H1 (cell line): Measurements from ENCODE around the gene CRB2. TPM values are rescaled to one million over a fixed set of nuclear protein-coding genes. Genes with fewer than 3 reads are reported as not detected.

Experiments used
- CTCF ChIA-PET: fragments of 300-600 bp; sonication (Branson Sonifier 250); formaldehyde crosslinking; loops from one replicate; lab custom pipeline; 2021; ENCODE audit not compliant: partially characterized antibody; lab: Charles Lee
- POLR2A ChIA-PET: fragments of 300-600 bp; sonication (Branson Sonifier 250); formaldehyde crosslinking; loops from one replicate; lab custom pipeline; 2021; ENCODE audit warnings: inconsistent platforms; ENCODE audit not compliant: partially characterized antibody; lab: Charles Lee
- DNase-seq, 2 experiments: peaks; one replicate each; pipeline versions ENCODE4 v3.0.0 to v3.0.0-alpha.2; 2010 to 2022; ENCODE audit warnings: low spot score in 2 of 2, low read depth in 1 of 2, mixed read lengths in 1 of 2
- FAIRE-seq: peaks from 2 replicates; lab custom pipeline; 2011; peaks lifted over from hg19 to GRCh38; lab: Jason Lieb, UNC
- H2AFZ ChIP-seq: 2 replicates; pipeline ENCODE4 v1.8.1; 2012; ENCODE audit warnings: low read length, inconsistent platforms
- H2AK5ac ChIP-seq: 2 replicates; pipeline ENCODE4 v1.6.1; 2013; ENCODE audit warnings: low read depth, low read length
- H2BK120ac ChIP-seq: replicated peaks from 2 replicates; pipeline ENCODE3; 2013; ENCODE audit warnings: low read depth, low read length, inconsistent platforms
- H2BK12ac ChIP-seq: 2 replicates; pipeline ENCODE4 v1.6.1; 2013; ENCODE audit warnings: low read depth, low read length
- H2BK15ac ChIP-seq: 2 replicates; pipeline ENCODE4 v1.6.1; 2013; ENCODE audit warnings: low read length
- H2BK20ac ChIP-seq: 2 replicates; pipeline ENCODE4 v1.6.1; 2013; ENCODE audit warnings: low read length
- H2BK5ac ChIP-seq: 2 replicates; pipeline ENCODE4 v1.6.1; 2013; ENCODE audit warnings: low read depth, low read length
- H3K14ac ChIP-seq: 2 replicates; pipeline ENCODE4 v1.6.1; 2013; ENCODE audit warnings: inconsistent platforms; ENCODE audit not compliant: insufficient read length
- H3K18ac ChIP-seq: 2 replicates; pipeline ENCODE4 v1.6.1; 2013; ENCODE audit warnings: low read length; ENCODE audit errors: extremely low read depth
- H3K23ac ChIP-seq: 2 replicates; pipeline ENCODE4 v1.6.1; 2013; ENCODE audit warnings: inconsistent platforms; ENCODE audit not compliant: insufficient read length
- H3K23me2 ChIP-seq: 2 replicates; pipeline ENCODE4 v1.6.1; 2013; ENCODE audit warnings: low read depth, low read length
- H3K27ac ChIP-seq: 2 replicates; pipeline ENCODE4 v1.6.1; 2011; ENCODE audit warnings: low read depth, low read length, inconsistent platforms
- H3K27me3 ChIP-seq, 4 experiments: replicated peaks in 1 of 4; 1 replicate in 1 of 4; 2 replicates in 3 of 4; pipeline versions ENCODE4 v1.6.1 to v1.8.1; 2011 to 2013; ENCODE audit warnings: low read length in 3 of 4, mild to moderate bottlenecking in 3 of 4, inconsistent platforms in 2 of 4, mixed read lengths in 2 of 4, moderate library complexity in 1 of 4; ENCODE audit not compliant: control insufficient read depth in 3 of 4, insufficient read depth in 3 of 4; ENCODE audit errors: extremely low read depth in 1 of 4
- H3K36me3 ChIP-seq, 4 experiments: 2 replicates each; pipeline versions ENCODE4 v1.6.1 to v1.8.1; 2011 to 2013; ENCODE audit warnings: mild to moderate bottlenecking in 4 of 4, low read length in 3 of 4, moderate library complexity in 2 of 4, control low read depth in 1 of 4, inconsistent platforms in 1 of 4; ENCODE audit not compliant: insufficient read depth in 4 of 4, control insufficient read depth in 2 of 4
- H3K4ac ChIP-seq: replicated peaks from 2 replicates; pipeline ENCODE3; 2013; ENCODE audit warnings: low read length, low read depth, mixed read lengths, inconsistent platforms; ENCODE audit not compliant: insufficient read length
- H3K4me1 ChIP-seq, 4 experiments: replicated peaks in 1 of 4; 1 replicate in 1 of 4; 2 replicates in 3 of 4; pipeline versions ENCODE4 v1.6.1 to v1.8.1; 2011 to 2013; ENCODE audit warnings: low read length in 3 of 4, inconsistent platforms in 2 of 4, mixed read lengths in 1 of 4; ENCODE audit not compliant: insufficient read depth in 4 of 4, control insufficient read depth in 3 of 4
- H3K4me2 ChIP-seq, 2 experiments: 2 replicates each; pipeline versions ENCODE4 v1.6.1 to v1.8.1; 2011 to 2013; ENCODE audit warnings: low read depth in 2 of 2, low read length in 2 of 2, control low read depth in 1 of 2, inconsistent platforms in 1 of 2, mild to moderate bottlenecking in 1 of 2; ENCODE audit not compliant: insufficient read depth in 1 of 2
- H3K4me3 ChIP-seq, 4 experiments: fragments of 200-600, 300-600 bp in 1 of 4; sonication (generic), shearing (Covaris generic), sonication (Bioruptor Twin) in 1 of 4; 2 replicates each; pipeline versions ENCODE4 v1.5.1 to v1.8.1; 2011 to 2016; ENCODE audit warnings: low read length in 4 of 4, low read depth in 3 of 4, control low read depth in 2 of 4, inconsistent platforms in 2 of 4, mild to moderate bottlenecking in 2 of 4, mixed read lengths in 1 of 4, moderate library complexity in 1 of 4; ENCODE audit not compliant: insufficient read depth in 2 of 4; ENCODE audit errors: extremely low read depth in 1 of 4
- H3K56ac ChIP-seq: replicated peaks from 2 replicates; pipeline ENCODE3; 2013; ENCODE audit warnings: low read depth, mild to moderate bottlenecking, mixed read lengths, low read length, inconsistent platforms; ENCODE audit not compliant: insufficient read length
- H3K79me1 ChIP-seq: 2 replicates; pipeline ENCODE4 v1.6.1; 2013; ENCODE audit warnings: low read depth, low read length, control low read depth
- H3K79me2 ChIP-seq, 2 experiments: 2 replicates each; pipeline versions ENCODE4 v1.6.1 to v1.8.1; 2012 to 2013; ENCODE audit warnings: low read length in 2 of 2, mild to moderate bottlenecking in 2 of 2, inconsistent platforms in 1 of 2; ENCODE audit not compliant: insufficient read depth in 2 of 2, control insufficient read depth in 1 of 2
- H3K9ac ChIP-seq, 4 experiments: replicated peaks in 1 of 4; 1 replicate in 1 of 4; 2 replicates in 3 of 4; pipeline versions ENCODE4 v1.6.1 to v1.8.1; 2011 to 2013; ENCODE audit warnings: low read depth in 3 of 4, low read length in 3 of 4, control low read depth in 2 of 4, mild to moderate bottlenecking in 2 of 4, moderate library complexity in 2 of 4, inconsistent platforms in 1 of 4; ENCODE audit errors: extremely low read depth in 1 of 4
- H3K9me3 ChIP-seq, 2 experiments: 2 replicates each; pipeline versions ENCODE4 v1.6.1 to v1.8.1; 2012 to 2013; ENCODE audit warnings: mild to moderate bottlenecking in 2 of 2, moderate library complexity in 2 of 2, control low read depth in 1 of 2, inconsistent platforms in 1 of 2, low read depth in 1 of 2, low read length in 1 of 2, mixed read lengths in 1 of 2; ENCODE audit not compliant: insufficient read depth in 2 of 2
- H4K20me1 ChIP-seq, 2 experiments: replicated peaks in 1 of 2; 2 replicates each; pipeline versions ENCODE3 to v1.8.1; 2011 to 2013; ENCODE audit warnings: inconsistent platforms in 2 of 2, low read length in 2 of 2, mild to moderate bottlenecking in 1 of 2; ENCODE audit not compliant: insufficient read depth in 2 of 2, control insufficient read depth in 1 of 2
- H4K5ac ChIP-seq: 2 replicates; pipeline ENCODE4 v1.6.1; 2013; ENCODE audit warnings: low read length, low read depth, mixed read lengths, inconsistent platforms; ENCODE audit not compliant: insufficient read length
- H4K8ac ChIP-seq: 2 replicates; pipeline ENCODE4 v1.8.0; 2013; ENCODE audit warnings: mild to moderate bottlenecking, moderate library complexity, low read length, inconsistent platforms; ENCODE audit not compliant: insufficient read depth; ENCODE audit errors: extremely low read depth
- H4K91ac ChIP-seq: replicated peaks from 2 replicates; pipeline ENCODE3; 2013; ENCODE audit warnings: low read length, mixed read lengths, inconsistent platforms; ENCODE audit not compliant: insufficient read length
- BCL11A ChIP-seq, 2 experiments: IDR thresholded peaks; one replicate each; pipeline ENCODE4 v1.6.1; 2011; ENCODE audit warnings: low read depth in 2 of 2, low read length in 2 of 2, mild to moderate bottlenecking in 2 of 2
- FOSL1 ChIP-seq: IDR thresholded peaks from 2 replicates; pipeline ENCODE4 v1.6.1; 2011; ENCODE audit warnings: mild to moderate bottlenecking, low read depth, low read length, moderate library complexity; ENCODE audit not compliant: insufficient read depth
- GABPA ChIP-seq: IDR thresholded peaks from 2 replicates; pipeline ENCODE4 v1.6.1; 2011; ENCODE audit warnings: mild to moderate bottlenecking, low read length, moderate library complexity, borderline replicate concordance; ENCODE audit not compliant: insufficient read depth
- HDAC2 ChIP-seq, 2 experiments: fragments of 300-600 bp in 1 of 2; sonication (generic) in 1 of 2; IDR thresholded peaks; 2 replicates each; pipeline ENCODE4 v1.6.1; 2011 to 2012; ENCODE audit warnings: low read depth in 2 of 2, low read length in 2 of 2, mild to moderate bottlenecking in 2 of 2, moderate library complexity in 2 of 2, borderline replicate concordance in 1 of 2, inconsistent platforms in 1 of 2
- MAFK ChIP-seq: IDR thresholded peaks from 2 replicates; pipeline ENCODE4 v1.6.1; 2012; ENCODE audit warnings: low read depth, mild to moderate bottlenecking, improper control_type of control experiment, low read length
- RBBP5 ChIP-seq: IDR thresholded peaks from 2 replicates; pipeline ENCODE4 v1.7.1; 2012; ENCODE audit warnings: low read depth, mild to moderate bottlenecking, inconsistent platforms, low read length, moderate library complexity, borderline replicate concordance
- SIRT6 ChIP-seq: IDR thresholded peaks from one replicate; pipeline ENCODE4 v1.7.1; 2012; ENCODE audit warnings: low read length, inconsistent platforms
- WGBS, 2 experiments: shearing (Covaris generic) in 1 of 2; methylation state at CpG; one replicate each; pipeline versions ENCODE4 v1.1.6 to v1.1.7; 2013 to 2015; ENCODE audit warnings: low lambda C conversion rate in 2 of 2, mixed read lengths in 2 of 2, inconsistent platforms in 1 of 2, low coverage in 1 of 2, missing lambda C conversion rate in 1 of 2; ENCODE audit not compliant: insufficient replicate concordance in 2 of 2, insufficient coverage in 1 of 2, insufficient read length in 1 of 2; ENCODE audit errors: extremely low coverage in 1 of 2, missing lambda C conversion rate in 1 of 2; 5-methylcytosine and 5-hydroxymethylcytosine counted together
- polyA plus RNA-seq, 7 experiments: library from polyadenylated mRNA; depleted of rRNA in 3 of 7; stranded (reverse) in 5 of 7; unstranded in 2 of 7; fragments of >200 nt in 5 of 7; fragments of 200-250 nt in 2 of 7; gene quantifications; 1 replicate in 5 of 7; 2 replicates in 1 of 7; 4 replicates in 1 of 7; pipeline versions ENCODE4 v1.2.1 to v1.2.3, GENCODE V29; 2011 to 2013; ENCODE audit warnings: missing spikeins in 2 of 7, mixed read lengths in 2 of 7
- total RNA-seq: library from RNA; stranded (reverse); fragmentation: NEBNext Ultra II Directional; extraction: Animal tissue kit (Norgen Biotek cat#: 25700); gene quantifications from 2 replicates; pipeline ENCODE4 v1.2.1, GENCODE V29; 2021

CRB2 gene
- total and polyA plus RNA-seq, 2 of the 8 experiments (the other 6 are each of a cell fraction or from before 2014, with no cell fraction given) = 4.0 to 8.4 TPM

DNA sequence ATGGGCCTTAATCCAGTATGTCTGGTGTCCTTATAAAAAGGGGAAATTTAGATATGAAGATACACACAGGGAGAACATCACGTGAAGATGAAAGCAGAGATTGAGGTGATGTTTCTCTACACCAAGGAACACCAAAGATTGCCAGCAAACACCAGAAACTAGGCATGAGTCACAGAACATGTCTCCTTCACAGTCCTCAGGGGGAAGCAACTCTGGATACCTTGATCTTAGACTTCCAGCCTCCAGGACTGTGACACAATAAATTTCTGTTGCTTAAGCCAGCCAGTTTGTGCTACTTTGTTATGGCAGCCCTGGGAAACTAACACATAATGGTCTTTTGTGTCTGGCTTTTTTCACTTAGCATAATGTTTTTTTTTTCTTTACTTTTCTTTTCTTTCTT, 46.4 kb upstream of the CRB2 start:
- Histone ChIP-seq H3K9ac (0 out of 7 replicates have a peak overlapping the region, but pooled peaks of 1 of the 4 experiments have one; percentile 22), H3K79me1 (no peaks in the 10 kb centered on the region), H3K79me2 (no peaks in the 10 kb centered on the region), H2BK15ac (no peak overlapping the region), H3K23ac (no peak overlapping the region), H4K5ac (no peak overlapping the region), H2BK5ac (no peak overlapping the region), H3K27ac (no peak overlapping the region), H3K27me3 (no peaks in the 10 kb centered on the region; a peak in 1 of 7 replicates), H3K4me1 (peaks cover 0 to 5% (median 0%) of the 10 kb centered on the region in 4 experiments; a peak in 1 of 7 replicates), H4K20me1 (no peaks in the 10 kb centered on the region), H2BK120ac (no peak overlapping the region), H2AK5ac (no peak overlapping the region), H3K36me3 (no peaks in the 10 kb centered on the region), H3K23me2 (no peaks in the 10 kb centered on the region; the same call in 1 of the 2 replicates), H3K56ac (no peak overlapping the region), H3K4ac (no peak overlapping the region), H2BK20ac (no peak overlapping the region), H2BK12ac (no peak overlapping the region), H3K9me3 (no peaks in the 10 kb centered on the region), H3K4me3 (no peak overlapping the region), H4K8ac (no peak overlapping the region), H3K4me2 (no peak overlapping the region), H3K18ac (no peak overlapping the region), H3K14ac (no peak overlapping the region), H2AFZ (no peak overlapping the region), H4K91ac (no peak overlapping the region)
- TF ChIP-seq RBBP5 (no peak), SIRT6 (no peak), BCL11A (IDR thresholded peaks at IDR 0.05; ENCODE audit: low read depth in 2 of 2, low read length in 2 of 2) (no peak), GABPA (no peak), FOSL1 (no peak), HDAC2 (IDR thresholded peaks at IDR 0.05; ENCODE audit: borderline replicate concordance in 1 of 2, low read depth in 2 of 2, low read length in 2 of 2) (no peak), MAFK (no peak)
- FAIRE-seq (no peak), DNase-seq (no peak)
- POLR2A ChIA-PET = no interaction called here
- WGBS, 2 experiments = 95% methylated on average over 1 of the region's 1 CpG; no CpG with 5 or more reads in 1 of the 2 experiments
- CTCF ChIA-PET = no interaction called here
